HepG2 (cell line): Measurements from ENCODE around the gene TMED9. TPM values are rescaled to one million over a fixed set of nuclear protein-coding genes. Genes with fewer than 3 reads are reported as not detected.
A peak's percentile ranks its signal among the peaks of the same experiment; 100 is the strongest.

Source experiments
- DRAP1 ChIP-seq: IDR thresholded peaks from 2 replicates; pipeline ENCODE4 v1.6.1; 2016; ENCODE audit warnings: missing genetic modification reagents, missing compliant biosample characterization
- EP300 ChIP-seq, 3 experiments: sonication (generic) in 1 of 3; formaldehyde crosslinking in 1 of 3; IDR thresholded peaks; 2 replicates each; pipeline versions ENCODE4 v1.5.1 to v1.6.1; 2011 to 2020; ENCODE audit warnings: low read depth in 2 of 3, low read length in 2 of 3, borderline replicate concordance in 1 of 3, improper control_type of control experiment in 1 of 3, mild to moderate bottlenecking in 1 of 3, missing genetic modification reagents in 1 of 3, moderate library complexity in 1 of 3
- GABPA ChIP-seq, 2 experiments: IDR thresholded peaks; 2 replicates each; pipeline ENCODE4 v1.6.1; 2011 to 2016; ENCODE audit warnings: low read depth in 2 of 2, low read length in 1 of 2, missing biosample characterization in 1 of 2, missing genetic modification characterization in 1 of 2
- LRRFIP1 ChIP-seq: sonication (generic); formaldehyde crosslinking; conservative IDR thresholded peaks from 2 replicates; pipeline ENCODE4 v1.4.0; 2020; ENCODE audit warnings: missing genetic modification reagents
- NCOA2 ChIP-seq: sonication (generic); formaldehyde crosslinking; IDR thresholded peaks from 2 replicates; pipeline ENCODE4 v1.8.0; 2022; ENCODE audit warnings: inconsistent platforms
- NFYB ChIP-seq: sonication (generic); formaldehyde crosslinking; IDR thresholded peaks from 2 replicates; pipeline ENCODE4 v1.4.0; 2020; ENCODE audit warnings: missing genetic modification reagents
- NR2F1 ChIP-seq, 2 experiments: fragments of 450-650 bp in 1 of 2; formaldehyde crosslinking in 1 of 2; IDR thresholded peaks; 2 replicates each; pipeline versions ENCODE4 v1.5.0 to v1.6.1; 2016 to 2020; ENCODE audit warnings: mild to moderate bottlenecking in 1 of 2, missing compliant biosample characterization in 1 of 2, missing genetic modification reagents in 1 of 2, moderate library complexity in 1 of 2
- SCMH1 ChIP-seq: sonication (generic); formaldehyde crosslinking; IDR thresholded peaks from 2 replicates; pipeline ENCODE4 v1.9.0; 2021; ENCODE audit warnings: missing genetic modification reagents, mild to moderate bottlenecking, borderline replicate concordance
- SMYD3 ChIP-seq: sonication (generic); formaldehyde crosslinking; IDR thresholded peaks from 2 replicates; pipeline ENCODE4 v1.8.1; 2023; ENCODE audit warnings: mild to moderate bottlenecking, missing genetic modification reagents
- SRSF1 ChIP-seq: fragments of 200-400 bp; formaldehyde crosslinking; optimal IDR thresholded peaks from 2 replicates; pipeline ENCODE3; 2017; ENCODE audit warnings: mild to moderate bottlenecking, low read depth, low read length, moderate library complexity
- STAG1 ChIP-seq: sonication (generic); formaldehyde crosslinking; IDR thresholded peaks from 2 replicates; pipeline ENCODE4 v1.4.0; 2020; ENCODE audit warnings: missing genetic modification reagents
- TGIF2 ChIP-seq: IDR thresholded peaks from 2 replicates; pipeline ENCODE4 v1.6.1; 2016; ENCODE audit warnings: control low read depth, missing compliant biosample characterization
- TSC22D2 ChIP-seq: sonication (generic); formaldehyde crosslinking; IDR thresholded peaks from 2 replicates; pipeline ENCODE4 v1.5.1; 2020; ENCODE audit warnings: missing genetic modification reagents, mild to moderate bottlenecking, borderline replicate concordance
- ZBTB7B ChIP-seq: sonication (generic); formaldehyde crosslinking; IDR thresholded peaks from 2 replicates; pipeline ENCODE4 v1.4.0; 2020; ENCODE audit warnings: missing genetic modification reagents
- ZMAT3 ChIP-seq: sonication (generic); formaldehyde crosslinking; conservative IDR thresholded peaks from 2 replicates; pipeline ENCODE4 v1.7.0; 2021; ENCODE audit warnings: missing genetic modification reagents
- ZMYM4 ChIP-seq: sonication (generic); formaldehyde crosslinking; IDR thresholded peaks from 2 replicates; pipeline ENCODE4 v1.8.1; 2023; ENCODE audit warnings: mild to moderate bottlenecking, missing genetic modification reagents
- ZNF136 ChIP-seq: sonication (generic); formaldehyde crosslinking; IDR thresholded peaks from 2 replicates; pipeline ENCODE4 v1.8.1; 2022; ENCODE audit warnings: low read depth, mild to moderate bottlenecking, moderate library complexity, missing genetic modification reagents
- ZNF343 ChIP-seq: sonication (generic); formaldehyde crosslinking; IDR thresholded peaks from 2 replicates; pipeline ENCODE4 v1.4.0; 2020; ENCODE audit warnings: mild to moderate bottlenecking, missing genetic modification reagents
- ZNF543 ChIP-seq: sonication (generic); formaldehyde crosslinking; IDR thresholded peaks from 2 replicates; pipeline ENCODE4 v1.4.0; 2020; ENCODE audit warnings: mild to moderate bottlenecking, missing genetic modification reagents
- ZNF564 ChIP-seq: sonication (generic); formaldehyde crosslinking; IDR thresholded peaks from 2 replicates; pipeline ENCODE4 v1.8.1; 2023; ENCODE audit warnings: mild to moderate bottlenecking, missing genetic modification reagents
- ZNF570 ChIP-seq: sonication (generic); formaldehyde crosslinking; IDR thresholded peaks from 2 replicates; pipeline ENCODE4 v1.4.0; 2020; ENCODE audit warnings: mild to moderate bottlenecking, missing genetic modification reagents, borderline replicate concordance
- ZNF607 ChIP-seq: sonication (generic); formaldehyde crosslinking; IDR thresholded peaks from 2 replicates; pipeline ENCODE4 v1.5.1; 2020; ENCODE audit warnings: missing genetic modification reagents, mild to moderate bottlenecking, borderline replicate concordance
- ZNF746 ChIP-seq: sonication (generic); formaldehyde crosslinking; IDR thresholded peaks from 2 replicates; pipeline ENCODE4 v1.8.0; 2022; ENCODE audit warnings: mild to moderate bottlenecking, missing genetic modification reagents
- ZSCAN30 ChIP-seq: sonication (generic); formaldehyde crosslinking; IDR thresholded peaks from 2 replicates; pipeline ENCODE4 v1.5.0; 2020; ENCODE audit warnings: mild to moderate bottlenecking, missing genetic modification reagents
- polyA plus RNA-seq, 8 experiments: library from polyadenylated mRNA; depleted of rRNA in 3 of 8; stranded (reverse) in 7 of 8; unstranded in 1 of 8; fragments of >200 nt; fragmentation: Illumina TruSeq in 4 of 8; extraction: Trizol in 4 of 8; gene quantifications; 2 replicates each; pipeline versions ENCODE4 v1.2.1 to v1.2.3, GENCODE V29; 2011 to 2016; ENCODE audit warnings: low read depth in 4 of 8, missing spikeins in 1 of 8, mixed read lengths in 1 of 8; ENCODE audit not compliant: insufficient read depth in 1 of 8
- total RNA-seq, 5 experiments: library from RNA; depleted of rRNA; stranded (reverse); fragments of >200 nt; fragmentation: Illumina TruSeq; extraction: Trizol; gene quantifications; 2 replicates each; pipeline ENCODE4 v1.2.3, GENCODE V29; 2016; ENCODE audit warnings: low read depth in 1 of 5

TMED9 gene
- total and polyA plus RNA-seq, 2 of the 13 experiments (the other 11 are each of a cell fraction or from before 2014, with no cell fraction given), result 161 to 350 TPM

- TF ChIP-seq ZNF343 (CRISPR knock-in tag) (0 out of 2 replicates have a peak, but pooled peaks have one; percentile 47), ZBTB7B (CRISPR knock-in tag) (peak; percentile 60; the same call in 1 of the 2 replicates), ZNF564 (CRISPR knock-in tag) (0 out of 2 replicates have a peak, but pooled peaks have one; percentile 18), ZNF746 (CRISPR knock-in tag) (no peak), SRSF1 (peak; percentile 76), NR2F1 (CRISPR knock-in tag; IDR thresholded peaks at IDR 0.05) (no peak), EP300 (IDR thresholded peaks at IDR 0.05; ENCODE audit: low read depth in 2 of 2, low read length in 2 of 2) (peak in 1 of 2 experiments; percentile 40; a peak in 2 of 4 replicates), EP300 (CRISPR knock-in tag; IDR thresholded peaks at IDR 0.05; ENCODE audit: borderline replicate concordance) (no peak), SMYD3 (no peak), ZMYM4 (CRISPR knock-in tag) (0 out of 2 replicates have a peak, but pooled peaks have one; percentile 39), LRRFIP1 (CRISPR knock-in tag) (no peak), GABPA (IDR thresholded peaks at IDR 0.05; ENCODE audit: low read depth, low read length) (peak; percentile 81), GABPA (CRISPR knock-in tag; IDR thresholded peaks at IDR 0.05; ENCODE audit: low read depth) (no peak), TSC22D2 (peak; percentile 60; the same call in 1 of the 2 replicates), TGIF2 (peak; percentile 6; the same call in 1 of the 2 replicates), STAG1 (CRISPR knock-in tag) (peak; percentile 35; the same call in 1 of the 2 replicates), DRAP1 (CRISPR knock-in tag) (no peak), ZNF543 (CRISPR knock-in tag) (no peak), ZNF136 (CRISPR knock-in tag) (no peak), SCMH1 (CRISPR knock-in tag) (no peak), ZNF570 (CRISPR knock-in tag) (no peak), ZSCAN30 (no peak), ZMAT3 (CRISPR knock-in tag) (0 out of 2 replicates have a peak, but pooled peaks have one; percentile 80), ZNF607 (CRISPR knock-in tag) (no peak), NFYB (CRISPR knock-in tag) (no peak), NCOA2 (peak; percentile 53; the same call in 1 of the 2 replicates)
These were observed 7.9 kb downstream of the TMED9 start, which contains the start of gene B4GALT7 (continued) for GRCh38 chr5:177599731-177600507.
